Type B pancreatic cell (in vitro differentiated cells): ENCODE results near the gene TLX2. TPM values are rescaled to one million over a fixed set of nuclear protein-coding genes. Genes with fewer than 3 reads are reported as not detected.
A peak's percentile ranks its signal among the peaks of the same experiment; 100 is the strongest.

Experiments
- DNase-seq: peaks from one replicate; pipeline ENCODE4 v3.0.0; 2021; ENCODE audit warnings: mixed read lengths; ENCODE audit not compliant: unreplicated experiment; ENCODE audit errors: extremely low spot score
- H3K27ac Mint-ChIP-seq: 2 replicates; pipeline ENCODE4 v1.8.0; 2021; ENCODE audit warnings: mild to moderate bottlenecking, mixed read lengths
- H3K27me3 Mint-ChIP-seq: 2 replicates; pipeline ENCODE4 v1.8.0; 2021; ENCODE audit warnings: mixed read lengths
- H3K36me3 Mint-ChIP-seq: 2 replicates; pipeline ENCODE4 v1.8.0; 2021; ENCODE audit warnings: mixed read lengths
- H3K4me1 Mint-ChIP-seq: one replicate; pipeline ENCODE4 v1.8.0; 2021; ENCODE audit warnings: mixed read lengths; ENCODE audit not compliant: unreplicated experiment
- H3K4me3 Mint-ChIP-seq: 2 replicates; pipeline ENCODE4 v1.8.0; 2021; ENCODE audit warnings: mild to moderate bottlenecking, mixed read lengths
- H3K9me3 Mint-ChIP-seq: 2 replicates; pipeline ENCODE4 v1.8.0; 2021; ENCODE audit warnings: mixed read lengths
- total RNA-seq: library from RNA; stranded (reverse); gene quantifications from 2 replicates; pipeline ENCODE4 v1.2.1, GENCODE V29; 2021; ENCODE audit warnings: low replicate concordance
- TF ChIP-seq, protein P1 (sequence below): fragments of 200-600 bp; sonication (generic); conservative IDR thresholded peaks from 2 replicates; pipeline ENCODE4 v1.5.0; 2021; ENCODE audit warnings: antibody characterized with exemption, mild to moderate bottlenecking

The TLX2 gene
- total RNA-seq, 1 donor from 2014 or later: 2.9 TPM

DNA sequence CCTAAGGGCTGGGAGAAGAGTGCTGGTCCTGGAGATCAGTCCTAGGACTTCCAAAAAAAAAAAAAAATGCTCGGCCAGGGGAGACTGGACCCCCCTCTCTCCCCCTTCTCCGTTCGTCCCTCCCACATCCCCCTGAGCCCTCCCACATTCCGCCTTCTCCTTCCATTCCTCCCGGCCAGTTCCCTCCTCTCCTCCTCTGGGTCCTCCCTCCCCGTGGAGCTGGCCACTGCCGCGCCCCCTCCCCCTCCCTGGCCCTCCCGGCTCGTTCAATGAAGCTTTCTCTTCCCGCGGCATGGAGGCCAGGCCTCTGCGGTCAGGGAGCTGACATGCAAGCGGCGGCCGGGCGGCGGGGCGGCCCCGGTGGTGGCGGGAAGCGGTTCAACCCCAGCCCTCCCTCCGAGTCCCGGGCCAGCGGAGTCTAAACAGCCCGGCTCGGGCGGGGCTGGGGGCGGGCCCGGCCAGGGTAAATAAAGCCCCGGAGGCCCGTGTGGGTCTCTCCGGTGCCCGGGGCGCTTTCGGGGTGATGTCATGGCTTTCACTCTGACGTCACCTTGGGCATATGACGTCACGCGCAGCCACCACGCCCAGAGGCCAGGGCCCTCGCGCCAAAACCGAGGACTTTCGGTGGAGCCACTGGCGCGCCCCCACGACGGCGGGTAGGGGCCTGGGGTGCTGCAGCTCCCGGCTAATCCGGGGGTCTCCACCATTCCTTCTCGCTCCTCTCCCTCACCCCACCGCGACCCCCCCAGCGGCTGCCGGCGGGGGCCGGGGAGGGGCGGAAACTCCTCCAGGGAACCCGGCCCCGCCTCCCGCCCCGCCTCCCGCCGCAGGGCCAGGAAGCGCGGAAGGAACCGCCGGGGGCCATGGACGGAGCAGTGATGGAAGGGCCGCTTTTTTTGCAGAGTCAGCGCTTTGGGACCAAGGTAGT, 39.9 kb downstream of the TLX2 start, which contains the start of the genes DOK1 and LOXL3:
DOK1 (plus strand) TSS at position 829 of the 928 bp plus-strand sequence; CDS start at position 864, 35 bp downstream.
LOXL3 (minus strand) TSS at position 51 of the 928 bp plus-strand sequence. CDS start 1,308 bp downstream, outside the sequence.
- Mint-ChIP-seq H3K36me3 (no peaks in the 10 kb centered on the region), H3K4me3 (peak within 1 kb of the TSS; percentile 95), H3K9me3 (no peaks in the 10 kb centered on the region), H3K27me3 (peaks cover 53% of the 10 kb centered on the region), H3K4me1 (peaks cover 11% of the 10 kb centered on the region), H3K27ac (peak within 1 kb of the TSS; percentile 88)
- TF ChIP-seq, protein P1, sequence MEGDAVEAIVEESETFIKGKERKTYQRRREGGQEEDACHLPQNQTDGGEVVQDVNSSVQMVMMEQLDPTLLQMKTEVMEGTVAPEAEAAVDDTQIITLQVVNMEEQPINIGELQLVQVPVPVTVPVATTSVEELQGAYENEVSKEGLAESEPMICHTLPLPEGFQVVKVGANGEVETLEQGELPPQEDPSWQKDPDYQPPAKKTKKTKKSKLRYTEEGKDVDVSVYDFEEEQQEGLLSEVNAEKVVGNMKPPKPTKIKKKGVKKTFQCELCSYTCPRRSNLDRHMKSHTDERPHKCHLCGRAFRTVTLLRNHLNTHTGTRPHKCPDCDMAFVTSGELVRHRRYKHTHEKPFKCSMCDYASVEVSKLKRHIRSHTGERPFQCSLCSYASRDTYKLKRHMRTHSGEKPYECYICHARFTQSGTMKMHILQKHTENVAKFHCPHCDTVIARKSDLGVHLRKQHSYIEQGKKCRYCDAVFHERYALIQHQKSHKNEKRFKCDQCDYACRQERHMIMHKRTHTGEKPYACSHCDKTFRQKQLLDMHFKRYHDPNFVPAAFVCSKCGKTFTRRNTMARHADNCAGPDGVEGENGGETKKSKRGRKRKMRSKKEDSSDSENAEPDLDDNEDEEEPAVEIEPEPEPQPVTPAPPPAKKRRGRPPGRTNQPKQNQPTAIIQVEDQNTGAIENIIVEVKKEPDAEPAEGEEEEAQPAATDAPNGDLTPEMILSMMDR: no peak
- DNase-seq: peak; percentile 86

DNA sequence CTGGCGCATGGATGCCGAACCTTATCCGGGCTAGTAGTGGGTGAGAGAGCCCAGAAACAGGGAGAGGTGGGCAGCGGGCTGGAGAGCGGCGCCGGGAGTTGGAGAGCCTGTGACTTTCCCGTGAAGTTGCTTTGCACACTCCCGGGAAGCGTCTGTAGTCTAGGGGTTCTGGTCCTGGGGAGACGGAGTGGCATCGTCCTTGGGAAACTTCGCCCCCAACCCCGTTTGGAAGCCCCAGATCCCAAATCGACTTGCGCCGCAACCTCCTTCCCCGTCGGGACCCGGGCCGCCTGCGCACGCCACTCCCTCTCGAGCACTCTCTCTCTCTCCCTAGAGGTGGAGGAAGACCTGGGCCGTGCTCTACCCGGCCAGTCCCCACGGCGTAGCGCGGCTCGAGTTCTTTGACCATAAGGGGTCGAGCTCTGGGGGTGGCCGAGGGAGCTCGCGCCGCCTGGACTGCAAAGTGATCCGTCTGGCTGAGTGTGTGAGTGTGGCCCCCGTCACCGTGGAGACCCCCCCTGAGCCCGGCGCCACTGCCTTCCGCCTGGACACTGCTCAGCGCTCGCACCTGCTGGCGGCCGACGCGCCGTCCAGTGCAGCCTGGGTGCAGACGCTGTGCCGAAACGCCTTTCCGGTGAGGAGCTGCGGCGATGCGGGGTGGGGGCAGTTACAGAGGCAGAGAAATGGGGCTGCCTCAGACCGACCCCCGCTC, 40.7 kb downstream of the TLX2 start:
- Mint-ChIP-seq H3K4me1 (peaks cover 8% of the 10 kb centered on the region), H3K27me3 (peaks cover 58% of the 10 kb centered on the region), H3K27ac (peak overlapping the region; percentile 88), H3K4me3 (peak overlapping the region; percentile 91), H3K36me3 (no peaks in the 10 kb centered on the region), H3K9me3 (no peaks in the 10 kb centered on the region)
- TF ChIP-seq, protein P1: peak; percentile 32
- no peak for DNase-seq

DNA sequence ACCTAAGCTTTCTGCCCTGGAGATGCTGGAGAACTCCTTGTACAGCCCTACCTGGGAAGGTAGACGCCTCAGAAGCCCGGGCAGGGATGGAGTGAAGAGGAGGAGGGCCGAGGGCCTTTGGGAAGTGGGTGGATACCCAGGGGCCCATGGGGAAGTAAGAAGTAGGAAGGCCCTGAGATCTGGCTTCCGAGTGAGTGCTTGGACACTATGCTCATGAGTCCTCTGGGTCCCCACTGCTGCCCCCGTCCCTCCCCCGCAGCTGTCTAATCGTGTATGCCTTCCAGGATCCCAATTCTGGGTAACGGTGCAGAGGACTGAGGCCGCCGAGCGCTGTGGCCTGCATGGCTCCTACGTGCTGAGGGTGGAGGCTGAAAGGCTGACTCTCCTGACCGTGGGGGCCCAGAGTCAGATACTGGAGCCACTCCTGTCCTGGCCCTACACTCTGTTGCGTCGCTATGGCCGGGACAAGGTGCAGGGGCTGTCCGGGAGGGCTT, 41.4 kb downstream of the TLX2 start:
- TF ChIP-seq, protein P1: no peak
- peak overlapping the region; percentile 88 for H3K27ac Mint-ChIP-seq
- H3K4me3 Mint-ChIP-seq: peak overlapping the region; percentile 91
- no peak for DNase-seq
- peaks cover 65% of the 10 kb centered on the region for H3K27me3 Mint-ChIP-seq
- H3K36me3 Mint-ChIP-seq: no peaks in the 10 kb centered on the region
- H3K4me1 Mint-ChIP-seq: peaks cover 8% of the 10 kb centered on the region
- no peaks in the 10 kb centered on the region for H3K9me3 Mint-ChIP-seq

DNA sequence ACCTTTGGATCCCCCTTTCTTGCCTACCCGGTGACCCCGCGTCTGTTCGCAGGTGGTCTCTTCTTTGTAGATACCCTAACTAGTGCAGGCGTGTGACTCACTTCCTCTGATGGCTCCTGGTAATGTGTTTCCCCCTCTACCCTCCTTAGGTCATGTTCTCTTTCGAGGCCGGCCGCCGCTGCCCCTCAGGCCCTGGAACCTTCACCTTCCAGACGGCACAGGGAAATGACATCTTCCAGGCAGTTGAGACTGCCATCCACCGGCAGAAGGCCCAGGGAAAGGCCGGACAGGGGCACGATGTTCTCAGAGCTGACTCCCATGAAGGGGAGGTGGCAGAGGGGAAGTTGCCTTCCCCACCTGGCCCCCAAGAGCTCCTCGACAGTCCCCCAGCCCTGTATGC, 41.9 kb downstream of the TLX2 start:
- H3K4me1 Mint-ChIP-seq: peaks cover 8% of the 10 kb centered on the region
- peaks cover 69% of the 10 kb centered on the region for H3K27me3 Mint-ChIP-seq
- no peak overlapping the region for H3K27ac Mint-ChIP-seq
- H3K36me3 Mint-ChIP-seq: no peaks in the 10 kb centered on the region
- H3K9me3 Mint-ChIP-seq: no peaks in the 10 kb centered on the region
- no peak for DNase-seq
- TF ChIP-seq, protein P1: no peak
- H3K4me3 Mint-ChIP-seq: peak overlapping the region; percentile 91

DNA sequence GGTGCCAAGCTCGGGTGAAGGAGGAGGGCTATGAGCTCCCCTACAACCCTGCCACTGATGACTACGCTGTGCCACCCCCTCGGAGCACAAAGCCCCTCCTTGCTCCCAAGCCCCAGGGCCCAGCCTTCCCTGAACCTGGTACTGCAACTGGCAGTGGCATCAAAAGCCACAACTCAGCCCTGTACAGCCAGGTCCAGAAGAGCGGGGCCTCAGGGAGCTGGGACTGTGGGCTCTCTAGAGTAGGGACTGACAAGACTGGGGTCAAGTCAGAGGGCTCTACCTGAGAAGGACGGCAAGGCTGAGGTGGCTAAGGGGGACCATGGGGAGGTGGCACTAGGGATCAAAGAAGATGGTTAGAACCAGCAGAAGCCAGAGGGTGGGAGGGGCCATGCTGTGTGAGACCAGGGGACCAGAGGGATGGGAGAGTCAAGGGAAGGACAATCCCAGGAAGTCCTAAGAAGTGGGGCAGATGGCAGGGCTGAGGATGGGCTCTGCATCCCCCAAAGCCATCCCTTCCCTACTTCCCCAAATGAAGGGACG, 42.7 kb downstream of the TLX2 start:
- no peak for DNase-seq
- Mint-ChIP-seq H3K27ac (no peak overlapping the region), H3K4me3 (no peak overlapping the region), H3K4me1 (peaks cover 8% of the 10 kb centered on the region), H3K9me3 (no peaks in the 10 kb centered on the region), H3K27me3 (peaks cover 69% of the 10 kb centered on the region), H3K36me3 (no peaks in the 10 kb centered on the region)
- TF ChIP-seq, protein P1: no peak
